K562 (cell line): Measurements from ENCODE around the gene GLT1D1. TPM values are rescaled to one million over a fixed set of nuclear protein-coding genes. Genes with fewer than 3 reads are reported as not detected.

Experiments used
- ATAC-seq: fragments of 200-7000 bp; cut with Tn5 transposase; 3 replicates; pipeline ENCODE4 v1.9.1; 2020; ENCODE audit warnings: moderate library complexity
- BruUV-seq: library from RNA; stranded (reverse); fragments of 400-500 nt; replicated peaks from 2 replicates; lab custom pipeline; 2021; lab: Mats Ljungman, UMichigan
- CTCF ChIA-PET: fragments of 300-600 bp; formaldehyde crosslinking; extraction: SDS; loops from one replicate; lab custom pipeline; 2021; ENCODE audit warnings: low intra/inter-chr PET ratio; lab: Yijun Ruan, JAX
- POLR2A ChIA-PET: fragments of 300-600, 350-650 bp; sonication (Branson Sonifier 250); formaldehyde crosslinking; extraction: SDS; loops from one replicate; lab custom pipeline; 2021; ENCODE audit warnings: antibody characterized with exemption, inconsistent platforms; lab: Yijun Ruan, JAX
- DNase-seq, 4 experiments: peaks; one replicate each; pipeline versions ENCODE4 v3.0.0 to v3.0.0-alpha.2; 2011 to 2018; ENCODE audit warnings: low spot score in 3 of 4, mixed read lengths in 3 of 4; ENCODE audit errors: extremely low read depth in 1 of 4
- FAIRE-seq: peaks from 2 replicates; lab custom pipeline; 2011; peaks lifted over from hg19 to GRCh38; lab: Jason Lieb, UNC
- H2AFZ ChIP-seq: 2 replicates; pipeline ENCODE4 v1.6.0; 2011; ENCODE audit warnings: low read depth, low read length, control low read depth, inconsistent platforms
- H3K27ac ChIP-seq: fragments of 200-600 bp; 3 replicates; pipeline ENCODE4 v1.8.0; 2011; ENCODE audit warnings: low read depth, mild to moderate bottlenecking, control low read depth, inconsistent platforms, low read length, moderate library complexity, mixed read lengths; ENCODE audit errors: extremely low read depth
- H3K27me3 ChIP-seq, 2 experiments: fragments of 300-600 bp in 1 of 2; 2 replicates in 1 of 2; 3 replicates in 1 of 2; pipeline versions ENCODE4 v1.6.0 to v1.8.0; 2011; ENCODE audit warnings: inconsistent platforms in 2 of 2, low read length in 2 of 2, mild to moderate bottlenecking in 1 of 2, mixed read lengths in 1 of 2, moderate library complexity in 1 of 2; ENCODE audit not compliant: control insufficient read depth in 2 of 2, insufficient read depth in 2 of 2
- H3K36me3 ChIP-seq: fragments of 300-600 bp; 3 replicates; pipeline ENCODE4 v1.8.0; 2011; ENCODE audit warnings: mild to moderate bottlenecking, low read length, inconsistent platforms; ENCODE audit not compliant: control insufficient read depth, insufficient read depth
- H3K4me1 ChIP-seq, 2 experiments: fragments of 200-600 bp in 1 of 2; replicated peaks in 1 of 2; 2 replicates in 1 of 2; 3 replicates in 1 of 2; pipeline versions ENCODE4 v1.5.1 to v1.8.0; 2011; ENCODE audit warnings: inconsistent platforms in 2 of 2, low read length in 2 of 2, mild to moderate bottlenecking in 1 of 2, mixed read lengths in 1 of 2, moderate library complexity in 1 of 2; ENCODE audit not compliant: control insufficient read depth in 2 of 2, insufficient read depth in 2 of 2
- H3K4me2 ChIP-seq: 2 replicates; pipeline ENCODE4 v1.6.1; 2011; ENCODE audit warnings: low read length, control low read depth, inconsistent platforms, mixed read lengths; ENCODE audit not compliant: insufficient read depth
- H3K4me3 ChIP-seq: fragments of 200-600 bp; sonication (generic), shearing (Covaris generic); 2 replicates; pipeline ENCODE4 v1.5.1; 2016; ENCODE audit warnings: control low read depth, inconsistent platforms
- H3K79me2 ChIP-seq: fragments of 200-600 bp; 3 replicates; pipeline ENCODE4 v1.8.0; 2011; ENCODE audit warnings: low read length, inconsistent platforms; ENCODE audit not compliant: control insufficient read depth, insufficient read depth
- H3K9ac ChIP-seq, 2 experiments: 2 replicates each; pipeline versions ENCODE4 v1.6.0 to v1.6.1; 2011; ENCODE audit warnings: low read depth in 2 of 2, low read length in 2 of 2, control low read depth in 1 of 2, inconsistent platforms in 1 of 2, mild to moderate bottlenecking in 1 of 2, mixed read lengths in 1 of 2; ENCODE audit not compliant: insufficient read depth in 1 of 2
- H3K9me1 ChIP-seq: one replicate; pipeline ENCODE4 v1.6.0; 2011; ENCODE audit warnings: inconsistent platforms, mild to moderate bottlenecking, low read length, moderate library complexity; ENCODE audit not compliant: control insufficient read depth, insufficient read depth
- H3K9me3 ChIP-seq: replicated peaks from 2 replicates; pipeline ENCODE4 v1.5.1; 2011; ENCODE audit warnings: low read depth, low read length, inconsistent platforms; ENCODE audit not compliant: control insufficient read depth, insufficient read depth
- H4K20me1 ChIP-seq: replicated peaks from 2 replicates; pipeline ENCODE4 v1.6.1; 2011; ENCODE audit warnings: low read length, inconsistent platforms, mixed read lengths; ENCODE audit not compliant: control insufficient read depth, insufficient read depth
- MAFG ChIP-seq: fragments of 450-650 bp; conservative IDR thresholded peaks from 2 replicates; pipeline ENCODE4 v1.6.1; 2016; ENCODE audit warnings: missing genetic modification characterization, missing compliant biosample characterization
- NFYB ChIP-seq: IDR thresholded peaks from 2 replicates; pipeline ENCODE4 v1.6.1; 2011; ENCODE audit warnings: mild to moderate bottlenecking, moderate library complexity; ENCODE audit not compliant: insufficient read length; ENCODE audit errors: extremely low read depth
- RFX1 ChIP-seq: fragments of 450-650 bp; IDR thresholded peaks from 2 replicates; pipeline ENCODE4 v1.6.1; 2016; ENCODE audit warnings: mild to moderate bottlenecking, moderate library complexity
- SMC3 ChIP-seq: conservative IDR thresholded peaks from 2 replicates; pipeline ENCODE4 v1.6.1; 2011; ENCODE audit warnings: low read depth, low read length, improper control_type of control experiment; ENCODE audit not compliant: insufficient read depth
- WGBS: fragments of 100-300 bp; shearing (Covaris generic); methylation state at CpG from one replicate; pipeline ENCODE4 v1.1.6; 2016; ENCODE audit warnings: low coverage, mixed read lengths; ENCODE audit not compliant: insufficient coverage; ENCODE audit errors: missing lambda C conversion rate; 5-methylcytosine and 5-hydroxymethylcytosine counted together
- in situ Hi-C: fragments of 300-500 bp; cut with MboI; formaldehyde crosslinking; loops from 4 replicates; pipeline ENCODE4 v1.15.0; 2018; ENCODE audit warnings: inconsistent platforms, mixed read lengths
- intact Hi-C: fragments of 100-400 bp; cut with micrococcal nuclease; formaldehyde crosslinking; loops from 2 replicates; pipeline ENCODE4 v1.14.2; 2022
- polyA plus RNA-seq, 8 experiments: library from polyadenylated mRNA; depleted of rRNA in 4 of 8; stranded (reverse) in 5 of 8; unstranded in 3 of 8; fragments of >200 nt; fragmentation: Nextera tagmentation in 2 of 8; fragmentation: Illumina TruSeq in 1 of 8; extraction: Ambion mirVana in 2 of 8; extraction: Trizol in 1 of 8; gene quantifications; 2 replicates each; pipeline versions ENCODE4 v1.2.1 to v1.2.3, GENCODE V29; 2011 to 2014; ENCODE audit warnings: inconsistent platforms in 1 of 8, missing spikeins in 1 of 8
- total RNA-seq, 7 experiments: library from RNA; depleted of rRNA in 6 of 7; stranded (reverse); fragments of >200 nt in 6 of 7; fragmentation: Illumina TruSeq in 2 of 7; extraction: Trizol in 2 of 7; gene quantifications; 2 replicates each; pipeline versions ENCODE4 v1.2.1 to v1.2.3, GENCODE V29; 2011 to 2021; ENCODE audit warnings: low replicate concordance in 1 of 7
- TF ChIP-seq, protein P1 (sequence below): fragments of 250-450 bp; sonication (Bioruptor Pico); IDR thresholded peaks from 2 replicates; pipeline ENCODE4 v1.5.1; 2021; ENCODE audit warnings: mild to moderate bottlenecking
- TF ChIP-seq, protein P2 (sequence below): fragments of 450-650 bp; IDR thresholded peaks from 2 replicates; pipeline ENCODE4 v1.6.1; 2016; ENCODE audit warnings: mild to moderate bottlenecking

Gene GLT1D1
- total and polyA plus RNA-seq, 9 of the 15 experiments (the other 6 are each of a cell fraction or from before 2014, with no cell fraction given): 0.04 TPM; not detected in 8

DNA sequence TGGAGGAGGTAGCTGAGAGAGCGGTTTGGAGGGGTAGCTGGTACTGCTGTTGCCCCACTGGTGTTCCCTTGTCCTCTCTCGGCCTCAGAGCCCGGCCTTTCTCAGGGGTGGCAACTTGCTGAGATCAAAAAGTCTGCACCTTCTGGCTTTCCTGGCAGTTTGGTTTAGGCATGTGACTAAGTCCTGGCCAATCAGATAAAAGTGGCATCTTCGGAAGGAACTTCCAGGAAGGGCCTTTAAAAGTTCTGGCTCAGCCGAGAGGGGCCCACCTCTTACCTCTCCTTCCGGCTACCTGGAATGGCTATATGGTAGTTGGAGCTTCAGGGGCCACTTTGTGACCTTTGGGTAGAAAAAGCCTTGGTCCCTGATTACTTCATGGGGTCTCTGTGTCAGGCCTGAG, 152.6 kb downstream of the GLT1D1 start:
- H3K4me2 ChIP-seq: no peak overlapping the region
- no peaks in the 10 kb centered on the region for H3K79me2 ChIP-seq
- H3K4me3 ChIP-seq: no peak overlapping the region
- DNase-seq: no peak
- H3K9me3 ChIP-seq: no peaks in the 10 kb centered on the region
- peak; percentile 54 for TF ChIP-seq NFYB
- TF ChIP-seq, protein P1, sequence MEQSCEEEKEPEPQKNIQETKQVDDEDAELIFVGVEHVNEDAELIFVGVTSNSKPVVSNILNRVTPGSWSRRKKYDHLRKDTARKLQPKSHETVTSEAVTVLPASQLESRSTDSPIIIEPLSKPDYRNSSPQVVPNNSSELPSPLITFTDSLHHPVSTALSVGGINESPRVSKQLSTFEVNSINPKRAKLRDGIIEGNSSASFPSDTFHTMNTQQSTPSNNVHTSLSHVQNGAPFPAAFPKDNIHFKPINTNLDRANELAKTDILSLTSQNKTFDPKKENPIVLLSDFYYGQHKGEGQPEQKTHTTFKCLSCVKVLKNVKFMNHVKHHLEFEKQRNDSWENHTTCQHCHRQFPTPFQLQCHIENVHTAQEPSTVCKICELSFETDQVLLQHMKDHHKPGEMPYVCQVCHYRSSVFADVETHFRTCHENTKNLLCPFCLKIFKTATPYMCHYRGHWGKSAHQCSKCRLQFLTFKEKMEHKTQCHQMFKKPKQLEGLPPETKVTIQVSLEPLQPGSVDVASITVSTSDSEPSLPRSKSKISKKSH (CRISPR knock-in tag): no peak
- TF ChIP-seq RFX1: no peak
- TF ChIP-seq, protein P2, sequence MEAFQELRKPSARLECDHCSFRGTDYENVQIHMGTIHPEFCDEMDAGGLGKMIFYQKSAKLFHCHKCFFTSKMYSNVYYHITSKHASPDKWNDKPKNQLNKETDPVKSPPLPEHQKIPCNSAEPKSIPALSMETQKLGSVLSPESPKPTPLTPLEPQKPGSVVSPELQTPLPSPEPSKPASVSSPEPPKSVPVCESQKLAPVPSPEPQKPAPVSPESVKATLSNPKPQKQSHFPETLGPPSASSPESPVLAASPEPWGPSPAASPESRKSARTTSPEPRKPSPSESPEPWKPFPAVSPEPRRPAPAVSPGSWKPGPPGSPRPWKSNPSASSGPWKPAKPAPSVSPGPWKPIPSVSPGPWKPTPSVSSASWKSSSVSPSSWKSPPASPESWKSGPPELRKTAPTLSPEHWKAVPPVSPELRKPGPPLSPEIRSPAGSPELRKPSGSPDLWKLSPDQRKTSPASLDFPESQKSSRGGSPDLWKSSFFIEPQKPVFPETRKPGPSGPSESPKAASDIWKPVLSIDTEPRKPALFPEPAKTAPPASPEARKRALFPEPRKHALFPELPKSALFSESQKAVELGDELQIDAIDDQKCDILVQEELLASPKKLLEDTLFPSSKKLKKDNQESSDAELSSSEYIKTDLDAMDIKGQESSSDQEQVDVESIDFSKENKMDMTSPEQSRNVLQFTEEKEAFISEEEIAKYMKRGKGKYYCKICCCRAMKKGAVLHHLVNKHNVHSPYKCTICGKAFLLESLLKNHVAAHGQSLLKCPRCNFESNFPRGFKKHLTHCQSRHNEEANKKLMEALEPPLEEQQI: no peak
- no peak for TF ChIP-seq MAFG (tag)
- no peak for TF ChIP-seq SMC3
- H2AFZ ChIP-seq: no peak overlapping the region
- no TSS peak for BruUV-seq
- H3K27ac ChIP-seq: no peak overlapping the region
- no peaks in the 10 kb centered on the region for H3K36me3 ChIP-seq
- ATAC-seq: no peak
- intact Hi-C loops: no loop called here
- no peak overlapping the region for H3K9ac ChIP-seq
- H3K4me1 ChIP-seq: no peaks in the 10 kb centered on the region
- CTCF ChIA-PET: no interaction called here
- no peak for FAIRE-seq
- WGBS: 1% methylated on average over 6 of the region's 6 CpGs
- in situ Hi-C loops: no loop called here
- no peaks in the 10 kb centered on the region for H3K9me1 ChIP-seq
- POLR2A ChIA-PET: interaction anchor here (0.5 kb wide), 1 partner anchor 931 kb away, joined by 3 read pairs; no protein-coding TSS in a partner anchor
- peaks cover 4 to 19% of the 10 kb centered on the region in 2 experiments; a peak in 3 of 5 replicates for H3K27me3 ChIP-seq
- H4K20me1 ChIP-seq: no peaks in the 10 kb centered on the region
